IMR-90 (cell line): ENCODE results near the gene WSB2. TPM values are rescaled to one million over a fixed set of nuclear protein-coding genes. Genes with fewer than 3 reads are reported as not detected.

ENCODE experiments used
- ATAC-seq: fragments of 200-7000 bp; cut with Tn5 transposase; 2 replicates; pipeline ENCODE4 v1.9.1; 2020; ENCODE audit warnings: low read depth, mild to moderate bottlenecking, moderate library complexity
- BruUV-seq: library from RNA; stranded (reverse); fragments of 400-500 nt; replicated peaks from 2 replicates; lab custom pipeline; 2021; lab: Mats Ljungman, UMichigan
- CTCF ChIA-PET: fragments of 300-600 bp; formaldehyde crosslinking; extraction: SDS; loops from one replicate; lab custom pipeline; 2021; ENCODE audit warnings: antibody characterized with exemption; lab: Yijun Ruan, JAX
- POLR2A ChIA-PET: fragments of 300-600 bp; sonication (Branson Sonifier 250); formaldehyde crosslinking; loops from one replicate; lab custom pipeline; 2022; ENCODE audit warnings: antibody characterized with exemption; ENCODE audit not compliant: unreplicated experiment; lab: Charles Lee
- DNase-seq: peaks from one replicate; pipeline ENCODE4 v3.0.0; 2013
- H2AFZ ChIP-seq: replicated peaks from 2 replicates; pipeline ENCODE3; 2013; ENCODE audit warnings: low read length, mild to moderate bottlenecking; ENCODE audit not compliant: poor library complexity
- H2AK5ac ChIP-seq: 2 replicates; pipeline ENCODE4 v1.6.1; 2013; ENCODE audit warnings: low read depth, low read length, inconsistent platforms
- H2AK9ac ChIP-seq: replicated peaks from 2 replicates; pipeline ENCODE3; 2013; ENCODE audit warnings: mild to moderate bottlenecking, low read depth, low read length, moderate library complexity; ENCODE audit not compliant: poor library complexity
- H2BK120ac ChIP-seq: 2 replicates; pipeline ENCODE4 v1.6.1; 2013; ENCODE audit warnings: low read depth, low read length, inconsistent platforms
- H2BK15ac ChIP-seq: 3 replicates; pipeline ENCODE4 v1.6.1; 2013; ENCODE audit warnings: low read depth, low read length, inconsistent platforms
- H2BK20ac ChIP-seq: 2 replicates; pipeline ENCODE4 v1.6.1; 2013; ENCODE audit warnings: low read depth, mild to moderate bottlenecking, inconsistent platforms, low read length, moderate library complexity
- H2BK5ac ChIP-seq: 2 replicates; pipeline ENCODE4 v1.6.1; 2013; ENCODE audit warnings: mild to moderate bottlenecking, low read depth, low read length, inconsistent platforms; ENCODE audit not compliant: poor library complexity, severe bottlenecking
- H3K14ac ChIP-seq: replicated peaks from 2 replicates; pipeline ENCODE4 v1.6.1; 2013; ENCODE audit warnings: low read depth, low read length, inconsistent platforms
- H3K18ac ChIP-seq: 2 replicates; pipeline ENCODE4 v1.6.1; 2013; ENCODE audit warnings: low read depth, low read length, control low read depth
- H3K23ac ChIP-seq: 2 replicates; pipeline ENCODE4 v1.6.1; 2013; ENCODE audit warnings: low read depth, low read length, inconsistent platforms
- H3K27ac ChIP-seq: 2 replicates; pipeline ENCODE4 v1.5.1; 2013; ENCODE audit warnings: mild to moderate bottlenecking, control low read depth, low read length; ENCODE audit not compliant: insufficient read depth
- H3K27me3 ChIP-seq: 2 replicates; pipeline ENCODE4 v1.6.1; 2013; ENCODE audit warnings: low read length; ENCODE audit not compliant: control insufficient read depth, insufficient read depth
- H3K36me3 ChIP-seq: 2 replicates; pipeline ENCODE4 v1.6.1; 2013; ENCODE audit warnings: low read length, mixed read lengths; ENCODE audit not compliant: control insufficient read depth, insufficient read depth
- H3K4ac ChIP-seq: 2 replicates; pipeline ENCODE4 v1.6.1; 2013; ENCODE audit warnings: low read depth, low read length, inconsistent platforms
- H3K4me1 ChIP-seq: 2 replicates; pipeline ENCODE4 v1.6.1; 2013; ENCODE audit warnings: low read length, mixed read lengths; ENCODE audit not compliant: control insufficient read depth, insufficient read depth
- H3K4me2 ChIP-seq: 2 replicates; pipeline ENCODE4 v1.6.1; 2013; ENCODE audit warnings: low read depth, mild to moderate bottlenecking, control low read depth, low read length, moderate library complexity
- H3K4me3 ChIP-seq: 2 replicates; pipeline ENCODE4 v1.5.1; 2013; ENCODE audit warnings: low read depth, mild to moderate bottlenecking, control low read depth, low read length, moderate library complexity; ENCODE audit not compliant: insufficient read depth
- H3K56ac ChIP-seq: 2 replicates; pipeline ENCODE4 v1.6.1; 2013; ENCODE audit warnings: low read length, inconsistent platforms; ENCODE audit not compliant: insufficient read depth; ENCODE audit errors: extremely low read depth
- H3K79me1 ChIP-seq, 2 experiments: 2 replicates each; pipeline ENCODE4 v1.6.1; 2013; ENCODE audit warnings: low read length in 2 of 2, inconsistent platforms in 1 of 2, low read depth in 1 of 2
- H3K9ac ChIP-seq: 2 replicates; pipeline ENCODE4 v1.6.1; 2013; ENCODE audit warnings: low read depth, low read length, control low read depth
- H3K9me1 ChIP-seq: 2 replicates; pipeline ENCODE4 v1.6.1; 2013; ENCODE audit warnings: low read length, inconsistent platforms; ENCODE audit not compliant: insufficient read depth
- H3K9me3 ChIP-seq: 2 replicates; pipeline ENCODE4 v1.6.1; 2013; ENCODE audit warnings: low read length; ENCODE audit not compliant: control insufficient read depth, insufficient read depth
- H4K20me1 ChIP-seq: 2 replicates; pipeline ENCODE4 v1.6.1; 2013; ENCODE audit warnings: low read length, inconsistent platforms; ENCODE audit not compliant: insufficient read depth
- H4K5ac ChIP-seq: 2 replicates; pipeline ENCODE4 v1.6.1; 2013; ENCODE audit warnings: mild to moderate bottlenecking, low read depth, low read length, control low read depth
- H4K8ac ChIP-seq, 2 experiments: 2 replicates each; pipeline ENCODE4 v1.6.1; 2013; ENCODE audit warnings: low read depth in 2 of 2, low read length in 2 of 2, control low read depth in 1 of 2, inconsistent platforms in 1 of 2
- H4K91ac ChIP-seq: 2 replicates; pipeline ENCODE4 v1.6.1; 2013; ENCODE audit warnings: low read depth, low read length, inconsistent platforms; ENCODE audit not compliant: insufficient read depth
- BHLHE40 ChIP-seq: fragments of 150-350 bp; IDR thresholded peaks from 2 replicates; pipeline ENCODE4 v1.6.1; 2016; ENCODE audit warnings: mild to moderate bottlenecking, low read depth, low read length
- FOS ChIP-seq: fragments of 150-350 bp; IDR thresholded peaks from 2 replicates; pipeline ENCODE4 v1.6.1; 2016; ENCODE audit warnings: low read depth, low read length
- MAZ ChIP-seq: IDR thresholded peaks from 2 replicates; pipeline ENCODE4 v1.6.1; 2012; ENCODE audit warnings: low read depth, mild to moderate bottlenecking, low read length, improper control_type of control experiment, moderate library complexity, borderline replicate concordance
- MXI1 ChIP-seq: IDR thresholded peaks from 2 replicates; pipeline ENCODE4 v1.6.1; 2012; ENCODE audit warnings: low read depth, mild to moderate bottlenecking, low read length, moderate library complexity, borderline replicate concordance
- NFE2L2 ChIP-seq: fragments of 150-350 bp; IDR thresholded peaks from 2 replicates; pipeline ENCODE4 v1.6.1; 2016; ENCODE audit warnings: low read depth, mild to moderate bottlenecking, low read length
- POLR2A ChIP-seq: IDR thresholded peaks from 2 replicates; pipeline ENCODE4 v1.6.1; 2012; ENCODE audit warnings: mild to moderate bottlenecking, low read depth, low read length
- RAD21 ChIP-seq: IDR thresholded peaks from 2 replicates; pipeline ENCODE4 v1.6.1; 2012; ENCODE audit warnings: low read length, improper control_type of control experiment
- RCOR1 ChIP-seq: IDR thresholded peaks from 2 replicates; pipeline ENCODE4 v1.6.1; 2012; ENCODE audit warnings: mild to moderate bottlenecking, low read length, improper control_type of control experiment; ENCODE audit not compliant: insufficient replicate concordance
- SMC3 ChIP-seq: fragments of 150-350 bp; IDR thresholded peaks from 2 replicates; pipeline ENCODE4 v1.6.1; 2016; ENCODE audit warnings: low read depth, mild to moderate bottlenecking, antibody characterized with exemption, low read length, moderate library complexity
- WGBS, 2 experiments: methylation state at CpG; one replicate each; pipeline versions ENCODE4 v1.1.5 to v1.1.7; 2013; ENCODE audit warnings: missing lambda C conversion rate in 2 of 2; ENCODE audit not compliant: insufficient read length in 1 of 2; ENCODE audit errors: extremely low coverage in 2 of 2; 5-methylcytosine and 5-hydroxymethylcytosine counted together
- dilution Hi-C: fragments of 300-500 bp; cut with HindIII; formaldehyde crosslinking; loops from one replicate; pipeline ENCODE4 v1.14.3; 2018; ENCODE audit warnings: low sequenced_read_pairs; ENCODE audit not compliant: unreplicated experiment
- in situ Hi-C: fragments of 300-500 bp; cut with MboI; formaldehyde crosslinking; loops from 3 replicates; pipeline ENCODE4 v1.14.3; 2019; ENCODE audit warnings: low sequenced_read_pairs, inconsistent platforms, mixed read lengths
- intact Hi-C: fragments of 100-400 bp; cut with micrococcal nuclease; formaldehyde crosslinking; loops from 2 replicates; pipeline ENCODE4 v1.10.0; 2022
- polyA plus RNA-seq, 3 experiments: library from polyadenylated mRNA; depleted of rRNA; stranded (reverse); fragments of >200 nt; gene quantifications; 2 replicates each; pipeline ENCODE4 v1.2.3, GENCODE V29; 2012; ENCODE audit warnings: low replicate concordance in 1 of 3
- total RNA-seq: library from RNA; depleted of rRNA; stranded (reverse); fragments of >200 nt; gene quantifications from 2 replicates; pipeline ENCODE4 v1.2.3, GENCODE V29; 2012

WSB2 gene
- total and polyA plus RNA-seq, 2 of the 4 experiments (the other 2 are of a cell fraction) = 92.8 to 180 TPM

DNA sequence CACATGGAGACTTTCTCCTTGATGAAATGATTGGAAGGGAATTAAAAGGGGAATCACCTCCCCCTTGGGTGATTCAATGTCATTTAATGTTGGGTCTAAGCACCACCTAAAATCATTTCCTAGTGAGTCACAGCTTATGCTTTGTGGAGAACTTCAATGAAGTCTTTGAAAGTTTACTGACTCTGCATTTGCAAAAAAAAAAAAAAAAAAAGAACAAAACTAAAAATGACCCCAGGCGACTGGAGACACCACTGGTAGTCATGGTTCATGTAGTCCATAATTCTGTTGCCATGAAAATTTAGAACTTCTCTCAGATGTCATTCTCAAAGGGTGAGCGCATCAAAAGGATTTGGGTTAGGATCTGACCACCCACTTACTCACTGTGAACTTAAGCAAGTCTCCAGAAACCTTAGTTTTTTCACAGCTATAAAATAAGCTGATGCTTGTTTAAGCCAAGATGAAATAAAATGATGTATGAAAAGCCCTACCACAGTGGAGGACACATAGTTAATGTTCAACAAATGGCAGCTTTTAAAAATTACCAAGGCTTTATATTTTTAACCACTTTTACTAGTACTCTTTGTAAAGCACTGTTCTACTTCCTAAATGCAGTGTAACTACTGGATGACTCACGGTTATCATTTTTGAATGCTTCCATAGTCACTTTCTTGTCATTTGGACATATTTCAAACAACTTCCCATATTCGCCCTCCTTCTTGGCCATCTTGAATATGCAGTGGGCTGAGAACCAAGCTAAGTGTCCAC lies 74.1 kb downstream of the WSB2 start:
- no peak overlapping the region for H2AFZ ChIP-seq
- BruUV-seq = no TSS peak
- POLR2A ChIA-PET = interaction anchor here (0.6 kb wide), 2 partner anchors 9 to 27 kb away, joined by 4 to 7 read pairs; no protein-coding TSS in a partner anchor

More for the DNA sequence above, 74.1 kb downstream of the WSB2 start:
- Histone ChIP-seq H2BK15ac (no peak overlapping the region), H3K56ac (no peak overlapping the region), H3K9me1 (no peaks in the 10 kb centered on the region), H4K20me1 (no peaks in the 10 kb centered on the region), H3K27me3 (no peaks in the 10 kb centered on the region), H4K5ac (no peak overlapping the region), H3K18ac (no peak overlapping the region), H3K4ac (no peak overlapping the region), H2BK120ac (no peak overlapping the region), H3K36me3 (no peaks in the 10 kb centered on the region), H3K9me3 (no peaks in the 10 kb centered on the region), H2AK5ac (no peak overlapping the region), H3K4me3 (no peak overlapping the region), H3K79me1 (no peaks in the 10 kb centered on the region), H3K14ac (no peak overlapping the region), H3K4me1 (no peaks in the 10 kb centered on the region), H4K91ac (no peak overlapping the region), H3K4me2 (no peak overlapping the region; the same call in 1 of the 2 replicates), H2BK20ac (no peak overlapping the region), H2AK9ac (no peak overlapping the region), H4K8ac (no peak overlapping the region), H3K27ac (no peak overlapping the region), H3K9ac (no peak overlapping the region), H2BK5ac (no peak overlapping the region), H3K23ac (no peak overlapping the region)
- in situ Hi-C loops = no loop called here
- CTCF ChIA-PET = no interaction called here
- no CpG with 5 or more reads among the region's 4 CpGs for WGBS, 2 experiments
- no peak for TF ChIP-seq POLR2A
- TF ChIP-seq SMC3 = no peak
- TF ChIP-seq MXI1 = no peak
- no peak for TF ChIP-seq RAD21
- TF ChIP-seq BHLHE40 = no peak
- TF ChIP-seq RCOR1 = no peak
- TF ChIP-seq MAZ = no peak
- no peak for TF ChIP-seq NFE2L2
- no peak for TF ChIP-seq FOS
- DNase-seq = peak; percentile 17
- intact Hi-C loops = no loop called here
- dilution Hi-C loops = no loop called here
- no peak for ATAC-seq
